K562 (cell line): ENCODE data around the gene B4GALT5. TPM values are rescaled to one million over a fixed set of nuclear protein-coding genes. Genes with fewer than 3 reads are reported as not detected.

Experiments used
- BCL6 ChIP-seq: fragments of 250-450 bp; sonication (Bioruptor Pico); IDR thresholded peaks from 2 replicates; pipeline ENCODE4 v1.4.0; 2020
- BRD9 ChIP-seq: fragments of 450-650 bp; IDR thresholded peaks from 2 replicates; pipeline ENCODE4 v1.6.1; 2018; ENCODE audit warnings: low read depth; ENCODE audit not compliant: partially characterized antibody
- CBX1 ChIP-seq: sonication (generic); IDR thresholded peaks from 2 replicates; pipeline ENCODE4 v1.6.1; 2016; ENCODE audit warnings: antibody characterized with exemption, low read depth, mild to moderate bottlenecking
- EP400 ChIP-seq: fragments of 450-650 bp; IDR thresholded peaks from 2 replicates; pipeline ENCODE4 v1.6.1; 2017; ENCODE audit warnings: antibody characterized with exemption, mild to moderate bottlenecking, moderate library complexity
- HIVEP1 ChIP-seq: fragments of 250-450 bp; sonication (Bioruptor Pico); IDR thresholded peaks from 2 replicates; pipeline ENCODE4 v1.4.0; 2020; ENCODE audit warnings: mild to moderate bottlenecking
- KDM4B ChIP-seq, 2 experiments: fragments of 450-650 bp in 1 of 2; sonication (generic) in 1 of 2; IDR thresholded peaks; 2 replicates each; pipeline ENCODE4 v1.6.1; 2016 to 2017; ENCODE audit warnings: borderline replicate concordance in 2 of 2, antibody characterized with exemption in 1 of 2, low read depth in 1 of 2, mild to moderate bottlenecking in 1 of 2
- MEF2A ChIP-seq: IDR thresholded peaks from 2 replicates; pipeline ENCODE4 v1.6.1; 2011; ENCODE audit warnings: low read depth, mild to moderate bottlenecking, low read length, moderate library complexity; ENCODE audit not compliant: control insufficient read depth
- MITF ChIP-seq: IDR thresholded peaks from 2 replicates; pipeline ENCODE4 v1.6.1; 2014; ENCODE audit warnings: antibody characterized with exemption
- NFATC3 ChIP-seq: fragments of 450-650 bp; IDR thresholded peaks from 2 replicates; pipeline ENCODE4 v1.6.1; 2017; ENCODE audit warnings: mild to moderate bottlenecking
- ZBED1 ChIP-seq: IDR thresholded peaks from 2 replicates; pipeline ENCODE4 v1.6.1; 2014
- polyA plus RNA-seq, 8 experiments: library from polyadenylated mRNA; depleted of rRNA in 4 of 8; stranded (reverse) in 5 of 8; unstranded in 3 of 8; fragments of >200 nt; fragmentation: Nextera tagmentation in 2 of 8; fragmentation: Illumina TruSeq in 1 of 8; extraction: Ambion mirVana in 2 of 8; extraction: Trizol in 1 of 8; gene quantifications; 2 replicates each; pipeline versions ENCODE4 v1.2.1 to v1.2.3, GENCODE V29; 2011 to 2014; ENCODE audit warnings: inconsistent platforms in 1 of 8, missing spikeins in 1 of 8
- total RNA-seq, 7 experiments: library from RNA; depleted of rRNA in 6 of 7; stranded (reverse); fragments of >200 nt in 6 of 7; fragmentation: Illumina TruSeq in 2 of 7; extraction: Trizol in 2 of 7; gene quantifications; 2 replicates each; pipeline versions ENCODE4 v1.2.1 to v1.2.3, GENCODE V29; 2011 to 2021; ENCODE audit warnings: low replicate concordance in 1 of 7
- TF ChIP-seq, protein P1 (sequence below): fragments of 250-450 bp; sonication (Bioruptor Pico); IDR thresholded peaks from 2 replicates; pipeline ENCODE4 v1.6.1; 2021; ENCODE audit warnings: mild to moderate bottlenecking
- TF ChIP-seq, protein P2 (sequence below): sonication (generic); formaldehyde crosslinking; IDR thresholded peaks from 2 replicates; pipeline ENCODE4 v1.8.1; 2022; ENCODE audit warnings: missing genetic modification reagents
- TF ChIP-seq, protein P3 (sequence below): fragments of 450-650 bp; IDR thresholded peaks from 2 replicates; pipeline ENCODE4 v1.6.1; 2018; ENCODE audit warnings: mild to moderate bottlenecking, low read depth; ENCODE audit not compliant: partially characterized antibody
- TF ChIP-seq, protein P4 (sequence below), 2 experiments: fragments of 450-650 bp; formaldehyde crosslinking in 1 of 2; IDR thresholded peaks; 2 replicates each; pipeline versions ENCODE4 v1.4.0 to v1.6.1; 2014 to 2020; ENCODE audit warnings: mild to moderate bottlenecking in 2 of 2, borderline replicate concordance in 1 of 2, low read depth in 1 of 2

B4GALT5 gene
- total and polyA plus RNA-seq, 9 of the 15 experiments (the other 6 are each of a cell fraction or from before 2014, with no cell fraction given) = 8.5 to 32.6 (median 23.4) TPM

DNA sequence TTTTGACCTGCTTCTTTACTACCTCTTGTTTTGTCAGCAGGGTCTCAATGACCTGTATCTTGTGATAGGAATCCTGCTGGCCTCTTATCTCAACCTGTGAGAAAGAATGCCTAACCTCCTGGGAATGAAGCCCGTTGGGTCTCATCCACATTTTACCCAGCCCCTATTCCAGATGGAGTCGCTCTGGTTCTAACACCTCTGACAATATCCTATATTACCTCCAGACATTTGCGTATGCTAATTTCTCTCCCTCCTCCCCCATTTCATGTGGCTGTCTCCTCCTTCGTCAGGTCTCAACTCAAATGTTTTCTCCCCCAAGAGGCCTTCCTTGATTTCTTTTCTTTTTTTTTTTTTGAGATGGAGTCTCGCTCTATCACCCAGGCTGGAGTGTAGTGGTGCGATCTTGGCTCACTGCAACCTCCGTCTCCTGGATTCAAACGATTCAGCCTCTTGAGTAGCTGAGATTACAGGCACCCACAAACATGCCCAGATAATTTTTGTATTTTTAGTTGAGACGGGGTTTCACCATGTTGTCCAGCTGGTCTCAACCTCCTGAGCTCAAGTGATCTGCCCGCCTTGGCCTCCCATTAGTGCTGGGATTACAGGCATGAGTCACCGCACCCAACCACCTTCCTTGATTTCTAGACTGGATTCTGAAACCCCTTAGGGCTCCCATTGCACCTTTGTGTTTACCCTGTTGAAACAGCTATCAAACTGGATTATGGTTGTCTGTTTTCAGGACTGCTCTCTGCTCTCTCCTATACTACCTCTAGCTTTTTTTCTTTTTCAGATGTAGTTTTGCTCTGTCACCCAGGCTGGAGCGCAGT lies 49.5 kb upstream of the B4GALT5 start (continued):
- TF ChIP-seq, protein P1, sequence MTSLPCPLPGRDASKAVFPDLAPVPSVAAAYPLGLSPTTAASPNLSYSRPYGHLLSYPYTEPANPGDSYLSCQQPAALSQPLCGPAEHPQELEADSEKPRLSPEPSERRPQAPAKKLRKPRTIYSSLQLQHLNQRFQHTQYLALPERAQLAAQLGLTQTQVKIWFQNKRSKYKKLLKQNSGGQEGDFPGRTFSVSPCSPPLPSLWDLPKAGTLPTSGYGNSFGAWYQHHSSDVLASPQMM = no peak
- TF ChIP-seq MITF (no peak), MEF2A (no peak), KDM4B (IDR thresholded peaks at IDR 0.05; ENCODE audit: borderline replicate concordance in 2 of 2, low read depth in 1 of 2) (no peak), HIVEP1 (CRISPR knock-in tag) (peak; percentile 86), BCL6 (CRISPR knock-in tag) (peak; percentile 75; the same call in 1 of the 2 replicates), ZBED1 (no peak), CBX1 (no peak), NFATC3 (no peak), EP400 (0 out of 2 replicates have a peak, but pooled peaks have one; percentile 8), BRD9 (no peak)
- TF ChIP-seq, protein P2, sequence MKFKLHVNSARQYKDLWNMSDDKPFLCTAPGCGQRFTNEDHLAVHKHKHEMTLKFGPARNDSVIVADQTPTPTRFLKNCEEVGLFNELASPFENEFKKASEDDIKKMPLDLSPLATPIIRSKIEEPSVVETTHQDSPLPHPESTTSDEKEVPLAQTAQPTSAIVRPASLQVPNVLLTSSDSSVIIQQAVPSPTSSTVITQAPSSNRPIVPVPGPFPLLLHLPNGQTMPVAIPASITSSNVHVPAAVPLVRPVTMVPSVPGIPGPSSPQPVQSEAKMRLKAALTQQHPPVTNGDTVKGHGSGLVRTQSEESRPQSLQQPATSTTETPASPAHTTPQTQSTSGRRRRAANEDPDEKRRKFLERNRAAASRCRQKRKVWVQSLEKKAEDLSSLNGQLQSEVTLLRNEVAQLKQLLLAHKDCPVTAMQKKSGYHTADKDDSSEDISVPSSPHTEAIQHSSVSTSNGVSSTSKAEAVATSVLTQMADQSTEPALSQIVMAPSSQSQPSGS (CRISPR knock-in tag) = no peak
- TF ChIP-seq, protein P3, sequence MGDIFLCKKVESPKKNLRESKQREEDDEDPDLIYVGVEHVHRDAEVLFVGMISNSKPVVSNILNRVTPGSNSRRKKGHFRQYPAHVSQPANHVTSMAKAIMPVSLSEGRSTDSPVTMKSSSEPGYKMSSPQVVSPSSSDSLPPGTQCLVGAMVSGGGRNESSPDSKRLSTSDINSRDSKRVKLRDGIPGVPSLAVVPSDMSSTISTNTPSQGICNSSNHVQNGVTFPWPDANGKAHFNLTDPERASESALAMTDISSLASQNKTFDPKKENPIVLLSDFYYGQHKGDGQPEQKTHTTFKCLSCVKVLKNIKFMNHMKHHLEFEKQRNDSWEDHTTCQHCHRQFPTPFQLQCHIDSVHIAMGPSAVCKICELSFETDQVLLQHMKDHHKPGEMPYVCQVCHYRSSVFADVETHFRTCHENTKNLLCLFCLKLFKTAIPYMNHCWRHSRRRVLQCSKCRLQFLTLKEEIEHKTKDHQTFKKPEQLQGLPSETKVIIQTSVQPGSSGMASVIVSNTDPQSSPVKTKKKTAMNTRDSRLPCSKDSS = no peak
- TF ChIP-seq, protein P4, sequence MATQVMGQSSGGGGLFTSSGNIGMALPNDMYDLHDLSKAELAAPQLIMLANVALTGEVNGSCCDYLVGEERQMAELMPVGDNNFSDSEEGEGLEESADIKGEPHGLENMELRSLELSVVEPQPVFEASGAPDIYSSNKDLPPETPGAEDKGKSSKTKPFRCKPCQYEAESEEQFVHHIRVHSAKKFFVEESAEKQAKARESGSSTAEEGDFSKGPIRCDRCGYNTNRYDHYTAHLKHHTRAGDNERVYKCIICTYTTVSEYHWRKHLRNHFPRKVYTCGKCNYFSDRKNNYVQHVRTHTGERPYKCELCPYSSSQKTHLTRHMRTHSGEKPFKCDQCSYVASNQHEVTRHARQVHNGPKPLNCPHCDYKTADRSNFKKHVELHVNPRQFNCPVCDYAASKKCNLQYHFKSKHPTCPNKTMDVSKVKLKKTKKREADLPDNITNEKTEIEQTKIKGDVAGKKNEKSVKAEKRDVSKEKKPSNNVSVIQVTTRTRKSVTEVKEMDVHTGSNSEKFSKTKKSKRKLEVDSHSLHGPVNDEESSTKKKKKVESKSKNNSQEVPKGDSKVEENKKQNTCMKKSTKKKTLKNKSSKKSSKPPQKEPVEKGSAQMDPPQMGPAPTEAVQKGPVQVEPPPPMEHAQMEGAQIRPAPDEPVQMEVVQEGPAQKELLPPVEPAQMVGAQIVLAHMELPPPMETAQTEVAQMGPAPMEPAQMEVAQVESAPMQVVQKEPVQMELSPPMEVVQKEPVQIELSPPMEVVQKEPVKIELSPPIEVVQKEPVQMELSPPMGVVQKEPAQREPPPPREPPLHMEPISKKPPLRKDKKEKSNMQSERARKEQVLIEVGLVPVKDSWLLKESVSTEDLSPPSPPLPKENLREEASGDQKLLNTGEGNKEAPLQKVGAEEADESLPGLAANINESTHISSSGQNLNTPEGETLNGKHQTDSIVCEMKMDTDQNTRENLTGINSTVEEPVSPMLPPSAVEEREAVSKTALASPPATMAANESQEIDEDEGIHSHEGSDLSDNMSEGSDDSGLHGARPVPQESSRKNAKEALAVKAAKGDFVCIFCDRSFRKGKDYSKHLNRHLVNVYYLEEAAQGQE (IDR thresholded peaks at IDR 0.05; ENCODE audit: borderline replicate concordance) = no peak
- TF ChIP-seq, protein P4 (CRISPR knock-in tag; IDR thresholded peaks at IDR 0.05; ENCODE audit: low read depth) = no peak
